ENCODE results near the gene STK16. TPM values are rescaled to one million over a fixed set of nuclear protein-coding genes. Genes with fewer than 3 reads are reported as not detected.
A peak's percentile ranks its signal among the peaks of the same experiment; 100 is the strongest.

Gene STK16
- total RNA-seq, 1 donor from 2014 or later: 50.8 TPM

DNA sequence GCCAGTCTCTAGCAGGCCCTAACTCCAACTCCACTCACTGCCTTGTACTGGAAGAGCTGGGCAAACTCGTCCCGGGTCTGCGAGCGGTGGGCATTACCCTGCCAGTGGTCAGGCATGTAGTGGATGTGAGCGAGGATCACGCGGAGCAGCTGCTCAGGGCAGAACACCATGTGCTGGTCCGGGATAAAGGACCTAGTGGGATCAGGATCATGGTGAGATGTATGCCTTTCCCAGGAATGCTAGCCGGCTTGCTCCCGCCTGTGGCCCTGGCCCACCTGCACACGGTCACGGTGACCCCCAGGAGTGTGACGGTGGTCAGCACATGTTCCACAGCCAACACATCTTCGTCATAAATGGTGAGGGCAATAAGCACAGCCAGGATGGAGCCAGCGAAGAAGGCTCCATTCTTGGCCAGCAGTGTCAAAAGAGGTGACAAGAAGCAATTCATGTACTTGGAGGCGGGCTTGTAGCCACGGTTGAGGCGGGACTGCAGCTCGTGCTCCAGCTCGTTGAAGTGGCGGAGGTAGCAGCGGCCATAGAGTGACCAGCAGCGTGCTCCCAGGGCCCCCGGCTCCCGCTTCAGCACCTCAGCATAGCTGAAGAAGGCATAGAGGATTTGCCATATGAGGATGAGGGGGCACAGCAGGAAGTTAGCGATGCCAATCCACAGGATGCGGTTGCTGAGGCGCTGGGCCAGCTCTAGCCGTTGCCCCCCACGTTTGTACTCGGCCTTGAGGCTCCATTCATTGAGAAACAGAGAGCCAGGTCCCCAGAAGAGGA lies 21.3 kb upstream of the STK16 start:
- H3K36me3 ChIP-seq (ENCODE audit: control insufficient read depth, insufficient read depth, low read length): peaks cover 40% of the 10 kb centered on the region
- no peak for DNase-seq (ENCODE audit: low read depth)

DNA sequence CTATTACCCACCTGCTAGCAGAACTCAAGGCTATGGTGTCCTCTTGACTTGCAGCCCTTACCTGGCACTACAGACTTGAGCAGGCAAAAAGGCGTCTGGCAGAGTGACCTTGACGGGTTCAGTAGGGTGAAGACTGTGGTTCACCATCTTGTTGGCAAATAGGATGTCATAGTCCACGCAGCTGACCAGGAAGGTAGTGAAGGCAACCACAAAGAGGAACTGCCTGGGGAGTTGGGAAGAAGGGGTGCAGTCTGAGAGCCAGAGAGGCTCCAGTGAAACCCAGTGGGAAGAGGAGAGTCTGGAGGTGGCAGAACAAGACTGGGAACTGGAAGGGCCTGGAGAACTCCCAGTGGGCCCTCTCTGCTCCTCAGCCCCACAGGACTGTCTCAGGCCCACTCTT lies 19.9 kb upstream of the STK16 start:
- FAIRE-seq: no peak
- no peak overlapping the region for H3K4me3 ChIP-seq (ENCODE audit: low read depth, low read length)
- H3K27me3 ChIP-seq (ENCODE audit: control insufficient read depth, insufficient read depth, low read length): no peaks in the 10 kb centered on the region
- DNase-seq (ENCODE audit: low read depth): no peak
- peaks cover 40% of the 10 kb centered on the region for H3K36me3 ChIP-seq (ENCODE audit: control insufficient read depth, insufficient read depth, low read length)
- TF ChIP-seq, protein P1, sequence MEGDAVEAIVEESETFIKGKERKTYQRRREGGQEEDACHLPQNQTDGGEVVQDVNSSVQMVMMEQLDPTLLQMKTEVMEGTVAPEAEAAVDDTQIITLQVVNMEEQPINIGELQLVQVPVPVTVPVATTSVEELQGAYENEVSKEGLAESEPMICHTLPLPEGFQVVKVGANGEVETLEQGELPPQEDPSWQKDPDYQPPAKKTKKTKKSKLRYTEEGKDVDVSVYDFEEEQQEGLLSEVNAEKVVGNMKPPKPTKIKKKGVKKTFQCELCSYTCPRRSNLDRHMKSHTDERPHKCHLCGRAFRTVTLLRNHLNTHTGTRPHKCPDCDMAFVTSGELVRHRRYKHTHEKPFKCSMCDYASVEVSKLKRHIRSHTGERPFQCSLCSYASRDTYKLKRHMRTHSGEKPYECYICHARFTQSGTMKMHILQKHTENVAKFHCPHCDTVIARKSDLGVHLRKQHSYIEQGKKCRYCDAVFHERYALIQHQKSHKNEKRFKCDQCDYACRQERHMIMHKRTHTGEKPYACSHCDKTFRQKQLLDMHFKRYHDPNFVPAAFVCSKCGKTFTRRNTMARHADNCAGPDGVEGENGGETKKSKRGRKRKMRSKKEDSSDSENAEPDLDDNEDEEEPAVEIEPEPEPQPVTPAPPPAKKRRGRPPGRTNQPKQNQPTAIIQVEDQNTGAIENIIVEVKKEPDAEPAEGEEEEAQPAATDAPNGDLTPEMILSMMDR (IDR thresholded peaks at IDR 0.05; ENCODE audit: insufficient read depth, low read length, severe bottlenecking): no peak

More for the DNA sequence above, 21.3 kb upstream of the STK16 start:
- no peak for FAIRE-seq
- Histone ChIP-seq H3K4me3 (ENCODE audit: low read depth, low read length) (no peak overlapping the region), H3K27me3 (ENCODE audit: control insufficient read depth, insufficient read depth, low read length) (no peaks in the 10 kb centered on the region)
- TF ChIP-seq, protein P1 (IDR thresholded peaks at IDR 0.05; ENCODE audit: insufficient read depth, low read length, severe bottlenecking): no peak

DNA sequence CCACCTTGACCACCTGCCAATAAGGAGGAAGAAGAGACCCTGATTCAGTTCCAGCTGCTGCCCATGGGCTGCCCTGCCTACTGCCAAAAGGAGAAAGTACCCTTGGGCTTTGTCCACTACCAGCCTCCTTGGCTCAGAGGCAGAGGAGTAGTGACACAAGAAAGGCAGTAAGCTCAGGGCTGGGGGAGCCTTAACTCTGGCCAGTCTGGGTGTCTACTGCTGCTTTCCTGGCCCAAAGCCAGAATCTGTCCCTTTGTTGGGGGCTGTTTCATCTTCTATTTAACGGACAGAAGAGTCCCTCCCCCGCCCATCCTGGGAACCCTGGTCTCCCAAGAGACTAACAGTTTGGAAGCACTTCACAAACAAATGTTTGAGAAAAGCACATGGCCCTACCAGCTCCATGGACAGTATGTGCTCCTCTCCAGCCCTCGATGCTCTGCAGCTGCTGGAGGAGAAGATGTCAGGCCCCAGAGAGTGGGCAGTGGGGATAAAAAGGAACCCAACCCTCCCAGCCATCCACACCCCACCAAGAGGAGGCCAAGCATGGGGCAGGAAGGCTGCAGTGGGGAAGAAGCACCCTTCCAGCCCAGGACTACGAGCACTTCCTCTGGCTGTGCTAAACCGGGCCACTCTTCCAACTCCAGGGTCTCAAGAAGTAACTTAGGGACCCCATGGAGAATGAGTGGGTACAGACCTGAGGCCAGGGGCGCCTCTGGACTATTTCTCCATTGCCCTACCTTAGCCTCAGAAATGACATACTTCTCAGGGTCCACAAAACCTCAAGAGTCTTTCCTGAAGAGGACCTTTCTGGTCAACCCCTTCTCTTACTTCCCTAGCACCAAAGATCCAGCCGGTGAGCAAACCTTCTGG lies 17.0 kb upstream of the STK16 start:
- TF ChIP-seq, protein P1 (IDR thresholded peaks at IDR 0.05; ENCODE audit: insufficient read depth, low read length, severe bottlenecking): no peak
- Histone ChIP-seq H3K4me3 (ENCODE audit: low read depth, low read length) (peak overlapping the region; percentile 80), H3K27me3 (ENCODE audit: control insufficient read depth, insufficient read depth, low read length) (no peaks in the 10 kb centered on the region), H3K36me3 (ENCODE audit: control insufficient read depth, insufficient read depth, low read length) (peaks cover 32% of the 10 kb centered on the region)
- FAIRE-seq: no peak
- no peak for DNase-seq (ENCODE audit: low read depth)

GRCh38 chr2:219228911-219229304 lies 16.4 kb upstream of the STK16 start:
- Histone ChIP-seq H3K36me3 (ENCODE audit: control insufficient read depth, insufficient read depth, low read length) (peaks cover 32% of the 10 kb centered on the region), H3K4me3 (ENCODE audit: low read depth, low read length) (peak overlapping the region; percentile 80), H3K27me3 (ENCODE audit: control insufficient read depth, insufficient read depth, low read length) (no peaks in the 10 kb centered on the region)
- DNase-seq (ENCODE audit: low read depth) (no peak), FAIRE-seq (no peak)
- TF ChIP-seq, protein P1 (IDR thresholded peaks at IDR 0.05; ENCODE audit: insufficient read depth, low read length, severe bottlenecking): no peak

GRCh38 chr2:219229305-219230058 lies 15.8 kb upstream of the STK16 start, which contains the start of the genes ANKZF1 and ATG9A:
Gene ANKZF1, plus strand, starts transcription at chr2:219229806. Its CDS starts 452 bp downstream, at chr2:219230258.
Gene ATG9A, minus strand, starts transcription at chr2:219229636. Its CDS starts 1,612 bp downstream, at chr2:219228024.
- FAIRE-seq: peak; percentile 7
- peak; percentile 97 for DNase-seq (ENCODE audit: low read depth)
- peaks cover 29% of the 10 kb centered on the region for H3K36me3 ChIP-seq (ENCODE audit: control insufficient read depth, insufficient read depth, low read length)
- peak within 1 kb of the TSS; percentile 80 for H3K4me3 ChIP-seq (ENCODE audit: low read depth, low read length)
- TF ChIP-seq, protein P1 (IDR thresholded peaks at IDR 0.05; ENCODE audit: insufficient read depth, low read length, severe bottlenecking): no peak
- no peaks in the 10 kb centered on the region for H3K27me3 ChIP-seq (ENCODE audit: control insufficient read depth, insufficient read depth, low read length)
